PC-3 (cell line): ENCODE measurements around the gene C1QTNF6. TPM values are rescaled to one million over a fixed set of nuclear protein-coding genes. Genes with fewer than 3 reads are reported as not detected.

Experiments used
- ATAC-seq: fragments of 200-7000 bp; cut with Tn5 transposase; 2 replicates; pipeline ENCODE4 v1.9.1; 2020; ENCODE audit warnings: mild to moderate bottlenecking, moderate library complexity
- BruUV-seq: library from RNA; stranded (reverse); fragments of 400-500 nt; replicated peaks from 2 replicates; lab custom pipeline; 2021; lab: Mats Ljungman, UMichigan
- CTCF ChIA-PET: fragments of 300-600 bp; sonication (Branson Sonifier 250); formaldehyde crosslinking; loops from one replicate; lab custom pipeline; 2022; ENCODE audit warnings: antibody characterized with exemption; lab: Charles Lee
- POLR2A ChIA-PET: fragments of 300-600 bp; sonication (Branson Sonifier 250); formaldehyde crosslinking; loops from one replicate; lab custom pipeline; 2022; ENCODE audit warnings: antibody characterized with exemption; ENCODE audit not compliant: unreplicated experiment; lab: Charles Lee
- DNase-seq: peaks from one replicate; pipeline ENCODE4 v3.0.0-alpha.2; 2015
- H2AFZ ChIP-seq: fragments of 300-600 bp; sonication (generic); 2 replicates; pipeline ENCODE4 v1.6.0; 2016; ENCODE audit warnings: antibody characterized with exemption, low read length
- H3F3A ChIP-seq: fragments of 300-600 bp; sonication (generic); one replicate; pipeline ENCODE4 v1.6.0; 2017; ENCODE audit warnings: antibody characterized with exemption, low read length, control low read depth, mild to moderate bottlenecking; ENCODE audit not compliant: unreplicated experiment
- H3K27ac ChIP-seq: fragments of 300-600 bp; sonication (generic); 2 replicates; pipeline ENCODE4 v1.5.1; 2016; ENCODE audit warnings: mild to moderate bottlenecking, low read length
- H3K27me3 ChIP-seq: fragments of 300-600 bp; sonication (generic); 2 replicates; pipeline ENCODE4 v1.6.1; 2016; ENCODE audit warnings: low read length, mixed read lengths
- H3K36me3 ChIP-seq: fragments of 300-600 bp; sonication (generic); 2 replicates; pipeline ENCODE4 v1.6.1; 2016; ENCODE audit warnings: low read depth, mixed run types, low read length, mixed read lengths
- H3K4me1 ChIP-seq: fragments of 300-600 bp; sonication (generic); 2 replicates; pipeline ENCODE4 v1.5.1; 2016; ENCODE audit warnings: low read length; ENCODE audit not compliant: insufficient read depth
- H3K4me2 ChIP-seq: fragments of 300-600 bp; sonication (generic); 2 replicates; pipeline ENCODE4 v1.6.0; 2016; ENCODE audit warnings: low read length
- H3K4me3 ChIP-seq: fragments of 300-600 bp; sonication (generic); 2 replicates; pipeline ENCODE4 v1.5.1; 2016; ENCODE audit warnings: mild to moderate bottlenecking, low read length, mixed read lengths
- H3K79me2 ChIP-seq: fragments of 300-600 bp; sonication (generic); 2 replicates; pipeline ENCODE4 v1.6.1; 2017; ENCODE audit warnings: low read length, mixed read lengths
- H3K9ac ChIP-seq: fragments of 300-600 bp; sonication (generic); 2 replicates; pipeline ENCODE4 v1.6.0; 2016; ENCODE audit warnings: mild to moderate bottlenecking, low read length
- H3K9me2 ChIP-seq: fragments of 300-600 bp; sonication (generic); replicated peaks from 2 replicates; pipeline ENCODE4 v1.6.1; 2016; ENCODE audit warnings: mixed run types, low read length, mixed read lengths
- H3K9me3 ChIP-seq: fragments of 300-600 bp; sonication (generic); 2 replicates; pipeline ENCODE4 v1.6.1; 2016; ENCODE audit warnings: low read length, mixed read lengths
- H4K20me1 ChIP-seq: fragments of 300-600 bp; sonication (generic); 2 replicates; pipeline ENCODE4 v1.6.1; 2016; ENCODE audit warnings: low read length, mixed read lengths
- EZH2 ChIP-seq: fragments of 300-600 bp; sonication (generic); IDR thresholded peaks from one replicate; pipeline ENCODE4 v1.6.1; 2017; ENCODE audit warnings: antibody characterized with exemption, mild to moderate bottlenecking, low read length; ENCODE audit not compliant: unreplicated experiment
- EZH2phosphoT487 ChIP-seq: fragments of 300-600 bp; sonication (generic); IDR thresholded peaks from 2 replicates; pipeline ENCODE4 v1.6.1; 2018; ENCODE audit warnings: mild to moderate bottlenecking, antibody characterized with exemption, low read length, borderline replicate concordance
- intact Hi-C: fragments of 100-400 bp; cut with micrococcal nuclease; formaldehyde crosslinking; loops from 2 replicates; pipeline ENCODE4 v1.9.0; 2023
- total RNA-seq: library from RNA; depleted of rRNA; stranded (reverse); fragments of >200 nt; gene quantifications from 2 replicates; pipeline ENCODE4 v1.2.3, GENCODE V29; 2014
- TF ChIP-seq, protein P1 (sequence below): fragments of 300-600 bp; sonication (generic); conservative IDR thresholded peaks from 2 replicates; pipeline ENCODE4 v1.5.1; 2017; ENCODE audit warnings: antibody characterized with exemption, low read depth, mild to moderate bottlenecking, low read length

The C1QTNF6 gene
- total RNA-seq, 1 experiment from 2014 or later, result 3.8 TPM

DNA sequence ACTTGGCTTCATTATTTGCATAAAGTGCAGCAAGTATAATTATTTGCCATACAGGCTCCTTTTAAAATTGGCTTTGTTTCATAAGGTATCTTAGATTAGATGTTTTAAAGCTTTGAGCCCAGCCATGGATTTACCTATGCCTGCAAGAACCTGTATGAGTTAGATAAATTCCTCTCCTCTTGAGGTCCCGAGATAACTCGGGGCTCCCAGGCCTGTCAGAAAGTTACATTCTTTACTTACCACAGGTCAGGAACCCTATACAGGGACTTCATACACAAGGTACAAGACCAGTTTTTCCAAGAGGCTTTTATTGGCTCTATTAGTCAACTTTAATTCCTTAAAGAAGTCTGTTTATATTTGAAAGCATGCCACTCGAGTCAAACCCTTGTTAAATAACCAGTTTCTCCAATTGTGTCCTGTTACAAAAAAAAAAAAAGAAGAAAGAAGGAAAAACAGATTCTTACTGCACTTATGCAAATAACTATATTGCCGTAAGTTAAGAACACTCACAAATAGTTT is 2.3 kb upstream of the C1QTNF6 start:
- Histone ChIP-seq H3K4me2 (peak overlapping the region; percentile 79), H3K27me3 (no peaks in the 10 kb centered on the region), H3K9me3 (no peaks in the 10 kb centered on the region), H3K4me3 (peak overlapping the region; percentile 50), H3F3A (peaks cover 4% of the 10 kb centered on the region), H3K79me2 (0 out of 2 replicates have a peak, but pooled peaks cover 4% of the 10 kb centered on the region), H3K9ac (peak overlapping the region; percentile 65), H3K27ac (peak overlapping the region; percentile 96), H2AFZ (no peak overlapping the region), H3K4me1 (peaks cover 60% of the 10 kb centered on the region), H3K9me2 (no peaks in the 10 kb centered on the region), H4K20me1 (no peaks in the 10 kb centered on the region), H3K36me3 (no peaks in the 10 kb centered on the region)
- TF ChIP-seq, protein P1, sequence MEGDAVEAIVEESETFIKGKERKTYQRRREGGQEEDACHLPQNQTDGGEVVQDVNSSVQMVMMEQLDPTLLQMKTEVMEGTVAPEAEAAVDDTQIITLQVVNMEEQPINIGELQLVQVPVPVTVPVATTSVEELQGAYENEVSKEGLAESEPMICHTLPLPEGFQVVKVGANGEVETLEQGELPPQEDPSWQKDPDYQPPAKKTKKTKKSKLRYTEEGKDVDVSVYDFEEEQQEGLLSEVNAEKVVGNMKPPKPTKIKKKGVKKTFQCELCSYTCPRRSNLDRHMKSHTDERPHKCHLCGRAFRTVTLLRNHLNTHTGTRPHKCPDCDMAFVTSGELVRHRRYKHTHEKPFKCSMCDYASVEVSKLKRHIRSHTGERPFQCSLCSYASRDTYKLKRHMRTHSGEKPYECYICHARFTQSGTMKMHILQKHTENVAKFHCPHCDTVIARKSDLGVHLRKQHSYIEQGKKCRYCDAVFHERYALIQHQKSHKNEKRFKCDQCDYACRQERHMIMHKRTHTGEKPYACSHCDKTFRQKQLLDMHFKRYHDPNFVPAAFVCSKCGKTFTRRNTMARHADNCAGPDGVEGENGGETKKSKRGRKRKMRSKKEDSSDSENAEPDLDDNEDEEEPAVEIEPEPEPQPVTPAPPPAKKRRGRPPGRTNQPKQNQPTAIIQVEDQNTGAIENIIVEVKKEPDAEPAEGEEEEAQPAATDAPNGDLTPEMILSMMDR, result no peak
- TF ChIP-seq EZH2 (no peak), EZH2phosphoT487 (no peak)
- no TSS peak for BruUV-seq
- DNase-seq (peak; percentile 81), ATAC-seq (peak; percentile 26; the same call in 1 of the 2 replicates)
- ChIA-PET POLR2A (no interaction called here), CTCF (interaction anchor here (0.6 kb wide), 1 partner anchor 74 kb away, joined by 3 read pairs; no protein-coding TSS in a partner anchor)
- intact Hi-C loops, result loop anchor here (10.0 kb wide), 1 partner anchor 116 kb away; no protein-coding TSS in a partner anchor

DNA sequence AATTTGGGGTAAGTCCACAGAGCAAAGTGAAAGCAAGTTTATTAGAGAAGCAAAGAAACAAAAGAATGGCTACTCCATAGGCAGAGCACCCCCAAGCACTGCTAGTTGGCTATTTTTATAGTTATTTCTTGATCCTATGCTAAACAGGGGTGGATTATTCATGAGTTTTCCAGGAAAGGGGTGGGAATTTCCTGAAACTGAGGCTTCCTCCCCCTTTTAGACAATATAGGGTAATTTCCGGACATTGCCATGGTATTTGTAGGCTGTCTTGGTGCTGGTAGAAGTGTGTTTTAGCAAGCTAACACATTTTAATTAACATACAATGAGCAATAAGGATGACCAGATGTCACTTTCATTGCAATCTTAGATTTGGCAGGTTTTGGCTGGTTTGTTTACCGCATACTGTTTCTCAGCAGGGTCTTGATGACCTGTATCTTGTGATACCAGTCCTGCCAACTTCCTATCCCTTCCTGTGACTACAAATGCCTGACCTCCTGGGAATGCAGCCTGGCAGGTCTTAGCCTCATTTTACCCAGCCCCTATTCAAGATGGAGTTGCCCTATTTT is 937 bp upstream of the C1QTNF6 start:
- peak overlapping the region; percentile 56 for H3K4me3 ChIP-seq
- ChIA-PET CTCF (no interaction called here), POLR2A (no interaction called here)
- ATAC-seq (peak; percentile 39), DNase-seq (peak; percentile 82)
- H2AFZ ChIP-seq, result no peak overlapping the region
- no peaks in the 10 kb centered on the region for H3K9me3 ChIP-seq
- H4K20me1 ChIP-seq, result no peaks in the 10 kb centered on the region
- H3K79me2 ChIP-seq, result 0 out of 2 replicates have a peak, but pooled peaks cover 4% of the 10 kb centered on the region
- H3K9ac ChIP-seq, result peak overlapping the region; percentile 80
- H3K4me2 ChIP-seq, result peak overlapping the region; percentile 79
- intact Hi-C loops, result no loop called here
- peaks cover 60% of the 10 kb centered on the region for H3K4me1 ChIP-seq
- peak overlapping the region; percentile 96 for H3K27ac ChIP-seq
- TF ChIP-seq EZH2, result no peak
- TF ChIP-seq, protein P1, result no peak
- TF ChIP-seq EZH2phosphoT487, result no peak
- H3K36me3 ChIP-seq, result no peaks in the 10 kb centered on the region
- no peaks in the 10 kb centered on the region for H3K9me2 ChIP-seq
- H3K27me3 ChIP-seq, result no peaks in the 10 kb centered on the region
- no TSS peak for BruUV-seq
- H3F3A ChIP-seq, result peaks cover 4% of the 10 kb centered on the region

DNA sequence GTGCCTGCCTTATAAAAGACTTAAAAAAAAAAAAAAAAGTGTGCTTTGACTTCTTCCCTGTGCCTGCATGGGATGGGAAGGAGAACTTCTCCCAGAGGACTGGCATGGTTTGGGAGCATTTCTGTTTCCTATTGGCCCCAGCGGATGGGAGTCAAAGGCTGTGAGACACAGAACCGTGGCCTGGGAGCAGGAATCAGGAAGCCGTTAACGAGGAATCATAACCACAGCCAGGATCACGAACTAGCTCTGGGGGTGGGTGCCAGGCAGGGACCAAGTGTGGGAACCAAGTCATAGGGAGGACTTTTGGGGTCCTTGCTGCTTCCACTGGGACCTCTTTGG is 526 bp downstream of the C1QTNF6 start:
- Histone ChIP-seq H3K27ac (peak overlapping the region; percentile 96), H3K9me3 (no peaks in the 10 kb centered on the region), H3K9ac (peak overlapping the region; percentile 80), H3K4me2 (peak overlapping the region; percentile 79), H4K20me1 (no peaks in the 10 kb centered on the region), H3K36me3 (no peaks in the 10 kb centered on the region), H3K4me1 (peaks cover 60% of the 10 kb centered on the region), H3K4me3 (peak overlapping the region; percentile 56), H3F3A (peaks cover 4% of the 10 kb centered on the region), H3K79me2 (0 out of 2 replicates have a peak, but pooled peaks cover 4% of the 10 kb centered on the region), H3K27me3 (no peaks in the 10 kb centered on the region), H2AFZ (peak overlapping the region; percentile 38), H3K9me2 (no peaks in the 10 kb centered on the region)
- ChIA-PET POLR2A (no interaction called here), CTCF (no interaction called here)
- ATAC-seq (no peak), DNase-seq (peak; percentile 58)
- no peak for TF ChIP-seq EZH2
- TF ChIP-seq, protein P1, result no peak
- no TSS peak for BruUV-seq
- intact Hi-C loops, result no loop called here
